AG09319 (cell line): ENCODE data around the gene NTPCR.

Experiments used
- DNase-seq: peaks from one replicate; pipeline ENCODE4 v3.0.0-alpha.2; 2010; ENCODE audit warnings: low read depth; ENCODE audit errors: extremely low read depth
- TF ChIP-seq, protein P1 (sequence below): IDR thresholded peaks from 2 replicates; pipeline ENCODE4 v1.5.1; 2011; ENCODE audit warnings: low read depth, mild to moderate bottlenecking, inconsistent platforms, low read length, moderate library complexity

NTPCR gene

DNA sequence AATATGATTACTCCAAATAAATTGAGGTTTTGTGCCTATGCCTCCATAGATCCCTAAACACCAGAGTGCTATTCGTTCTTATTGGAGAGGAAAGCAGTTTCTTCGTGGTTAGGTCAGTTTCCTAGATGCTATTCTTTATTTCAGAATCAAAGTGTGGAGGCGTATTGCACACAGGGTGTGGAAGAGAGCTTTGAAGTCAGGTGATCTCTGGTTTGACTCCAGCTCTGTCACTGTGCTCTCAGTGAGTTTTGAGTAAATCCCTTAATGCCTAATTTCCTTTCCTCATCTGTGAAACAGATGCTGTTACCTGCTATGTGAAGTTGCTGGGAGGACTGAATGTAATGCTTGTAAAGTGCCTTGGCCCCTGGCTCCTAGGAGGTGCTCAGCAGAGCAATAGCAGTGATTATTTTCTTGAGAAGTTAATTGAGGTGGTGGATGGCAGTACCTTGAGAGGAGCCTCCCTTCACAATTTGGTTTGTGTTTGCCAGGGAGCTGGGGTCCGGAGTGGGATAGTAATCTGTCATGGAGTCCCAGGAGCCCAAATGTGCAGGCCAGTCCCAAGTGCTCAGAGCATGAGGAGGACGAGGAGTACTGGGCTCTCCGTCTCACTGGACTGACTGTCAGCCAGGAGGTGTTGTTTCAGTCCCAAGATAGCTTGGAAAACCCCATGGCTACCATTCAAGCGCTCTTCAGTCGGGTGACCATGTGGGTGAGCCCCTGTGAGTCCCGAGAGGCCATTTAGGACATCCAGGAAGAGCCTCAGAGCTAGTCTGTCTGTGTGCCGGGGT, 14.9 kb downstream of the NTPCR start:
- TF ChIP-seq, protein P1, sequence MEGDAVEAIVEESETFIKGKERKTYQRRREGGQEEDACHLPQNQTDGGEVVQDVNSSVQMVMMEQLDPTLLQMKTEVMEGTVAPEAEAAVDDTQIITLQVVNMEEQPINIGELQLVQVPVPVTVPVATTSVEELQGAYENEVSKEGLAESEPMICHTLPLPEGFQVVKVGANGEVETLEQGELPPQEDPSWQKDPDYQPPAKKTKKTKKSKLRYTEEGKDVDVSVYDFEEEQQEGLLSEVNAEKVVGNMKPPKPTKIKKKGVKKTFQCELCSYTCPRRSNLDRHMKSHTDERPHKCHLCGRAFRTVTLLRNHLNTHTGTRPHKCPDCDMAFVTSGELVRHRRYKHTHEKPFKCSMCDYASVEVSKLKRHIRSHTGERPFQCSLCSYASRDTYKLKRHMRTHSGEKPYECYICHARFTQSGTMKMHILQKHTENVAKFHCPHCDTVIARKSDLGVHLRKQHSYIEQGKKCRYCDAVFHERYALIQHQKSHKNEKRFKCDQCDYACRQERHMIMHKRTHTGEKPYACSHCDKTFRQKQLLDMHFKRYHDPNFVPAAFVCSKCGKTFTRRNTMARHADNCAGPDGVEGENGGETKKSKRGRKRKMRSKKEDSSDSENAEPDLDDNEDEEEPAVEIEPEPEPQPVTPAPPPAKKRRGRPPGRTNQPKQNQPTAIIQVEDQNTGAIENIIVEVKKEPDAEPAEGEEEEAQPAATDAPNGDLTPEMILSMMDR: no peak
- no peak for DNase-seq

DNA sequence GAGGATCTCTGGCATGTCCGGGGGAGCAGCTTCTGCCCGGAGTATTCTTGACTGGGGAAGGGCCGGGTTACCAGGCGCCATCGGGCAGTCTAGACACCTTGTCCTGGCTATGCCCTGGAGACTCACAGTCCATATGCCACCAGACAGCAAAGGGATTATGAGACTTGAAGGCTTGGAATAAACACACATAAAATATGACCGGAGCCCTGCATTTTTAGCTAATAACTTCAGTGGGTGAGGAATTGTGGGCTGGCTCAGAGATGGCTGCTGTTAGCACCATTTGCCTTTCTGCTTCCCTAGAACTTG, 15.5 kb downstream of the NTPCR start:
- TF ChIP-seq, protein P1: no peak
- no peak for DNase-seq

DNA sequence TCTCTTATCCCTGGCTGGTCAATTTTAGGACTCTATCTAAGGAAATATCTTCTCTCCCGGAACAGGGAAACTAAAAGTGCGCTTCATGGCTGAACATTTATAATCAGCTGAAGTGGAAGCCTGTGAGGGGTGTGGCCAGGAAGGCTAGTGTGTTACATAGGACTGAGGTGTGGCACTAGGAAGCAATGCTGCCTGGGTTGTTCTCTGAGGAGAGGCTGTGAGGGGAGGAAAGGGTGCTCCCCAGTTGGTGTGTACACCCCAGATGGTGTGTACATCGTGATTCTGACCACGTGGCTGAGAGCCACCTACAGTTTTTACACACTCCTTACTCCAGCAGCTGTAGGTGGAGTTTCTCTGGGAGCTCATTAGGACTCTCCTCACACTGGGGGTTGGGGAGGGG, 16.3 kb downstream of the NTPCR start:
- TF ChIP-seq, protein P1: no peak

DNA sequence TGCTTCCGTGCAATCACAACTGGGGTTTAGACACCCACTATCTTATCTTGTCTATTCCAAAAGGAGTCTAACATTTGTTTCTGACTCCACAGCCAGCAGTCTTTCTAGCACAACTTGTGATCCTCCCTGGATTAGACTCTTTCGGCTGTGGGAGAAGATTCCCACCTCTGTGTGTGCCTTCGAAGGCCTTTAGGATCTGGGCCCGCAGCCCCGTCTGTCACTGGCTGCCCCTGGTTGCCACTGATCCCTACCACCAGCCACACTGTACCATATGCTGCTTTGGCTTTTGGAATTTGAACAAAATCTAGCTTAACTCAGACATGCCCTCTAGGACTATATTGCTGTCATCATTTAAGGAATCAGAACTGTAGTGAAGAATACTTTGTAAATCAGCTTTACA, 18.0 kb downstream of the NTPCR start:
- no peak for DNase-seq
- TF ChIP-seq, protein P1: no peak

More for the DNA sequence above, 16.3 kb downstream of the NTPCR start:
- no peak for DNase-seq

DNA sequence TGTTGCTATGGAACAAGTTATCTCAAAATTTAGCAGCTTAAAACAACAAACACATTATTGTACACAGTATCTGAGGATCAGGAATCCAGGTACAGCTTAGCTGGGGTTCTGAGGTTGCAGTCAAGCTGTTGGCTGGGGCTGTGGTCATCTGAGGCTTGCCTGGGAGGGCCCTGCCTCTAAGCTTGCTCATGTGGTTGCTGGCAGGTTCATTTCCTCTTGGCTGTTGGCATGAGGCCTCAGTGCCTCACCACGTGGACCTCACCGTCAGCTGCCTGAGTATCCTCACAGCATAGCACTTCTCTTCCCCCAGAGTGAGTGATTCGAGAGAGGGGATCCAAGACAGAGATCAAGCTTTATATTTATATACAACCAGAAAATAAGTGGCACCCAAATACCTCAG, 18.6 kb downstream of the NTPCR start:
- TF ChIP-seq, protein P1: no peak
- no peak for DNase-seq

DNA sequence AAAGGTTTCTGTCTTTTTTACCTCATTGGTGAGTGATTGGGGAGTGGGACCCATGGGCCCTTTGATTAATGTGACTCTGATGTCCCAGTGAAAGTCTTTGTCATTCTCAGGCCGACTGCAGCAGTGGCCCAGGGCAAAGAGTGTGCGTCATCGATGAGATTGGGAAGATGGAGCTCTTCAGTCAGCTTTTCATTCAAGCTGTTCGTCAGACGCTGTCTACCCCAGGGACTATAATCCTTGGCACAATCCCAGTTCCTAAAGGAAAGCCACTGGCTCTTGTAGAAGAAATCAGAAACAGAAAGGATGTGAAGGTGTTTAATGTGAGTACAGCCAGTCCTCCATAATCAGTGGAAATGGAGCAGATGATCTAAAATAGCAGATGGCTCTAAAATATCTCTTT, 19.4 kb downstream of the NTPCR start:
- DNase-seq: no peak
- TF ChIP-seq, protein P1: no peak

DNA sequence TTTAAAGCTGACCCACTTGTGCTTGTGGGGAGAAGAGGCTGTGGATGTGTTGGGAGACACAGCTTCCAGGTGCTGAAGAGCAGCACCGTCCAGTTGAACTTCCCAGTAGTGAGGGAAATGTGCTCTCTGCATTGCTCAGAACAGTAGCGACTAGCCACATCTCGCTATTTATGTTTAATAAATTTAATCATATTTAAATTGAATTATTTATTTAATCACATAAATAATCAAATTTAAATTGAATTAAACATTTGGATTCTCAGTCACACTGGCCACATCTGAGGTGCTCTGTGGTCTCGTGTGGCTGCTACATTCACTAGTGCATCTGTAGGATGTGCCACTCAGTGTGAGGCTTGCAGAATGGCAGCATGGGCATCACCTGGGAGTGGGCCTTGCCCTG, 20.1 kb downstream of the NTPCR start:
- DNase-seq: no peak
- TF ChIP-seq, protein P1: no peak
